Esophagus squamous epithelium (tissue), 5 donors: ENCODE results near the gene TRMT11. TPM values are rescaled to one million over a fixed set of nuclear protein-coding genes. Genes with fewer than 3 reads are reported as not detected.

Experiments
- DNase-seq: peaks from one replicate; lab custom pipeline; 2025; lab: John Stamatoyannopoulos, UW
- H3K27ac ChIP-seq, 4 donors: fragments of 200-600 bp; sonication (generic); one replicate each; pipeline ENCODE4 v1.5.1; 2016 to 2019; ENCODE audit warnings: mild to moderate bottlenecking in 1 of 4
- H3K27me3 ChIP-seq, 4 donors: fragments of 200-600 bp; sonication (generic); 1 replicate in 3 of 4; 2 replicates in 1 of 4; pipeline versions ENCODE4 v1.5.1 to v1.6.0; 2017 to 2021; ENCODE audit warnings: antibody characterized with exemption in 1 of 4
- H3K36me3 ChIP-seq, 3 donors: fragments of 200-600 bp; sonication (generic); one replicate each; pipeline ENCODE4 v1.5.1; 2016 to 2019
- H3K4me1 ChIP-seq, 3 donors: fragments of 200-600 bp; sonication (generic); one replicate each; pipeline ENCODE4 v1.5.1; 2017 to 2019
- H3K4me3 ChIP-seq, 4 donors: fragments of 200-600 bp; sonication (generic); 1 replicate in 3 of 4; 2 replicates in 1 of 4; pipeline ENCODE4 v1.5.1; 2016 to 2019; ENCODE audit warnings: mild to moderate bottlenecking in 2 of 4, moderate library complexity in 1 of 4
- H3K9me3 ChIP-seq, 3 donors: fragments of 200-600 bp; sonication (generic); one replicate each; pipeline ENCODE4 v1.5.1; 2016 to 2019
- POLR2A ChIP-seq, 4 donors: fragments of 450-650 bp; IDR thresholded peaks; one replicate each; pipeline ENCODE4 v1.6.1; 2017; ENCODE audit warnings: antibody characterized with exemption in 4 of 4, mild to moderate bottlenecking in 4 of 4, moderate library complexity in 3 of 4
- WGBS, 2 donors: methylation state at CpG; one replicate each; pipeline ENCODE4 v1.1.5; 2018; 5-methylcytosine and 5-hydroxymethylcytosine counted together
- intact Hi-C: fragments of 100-400 bp; cut with DNase I; formaldehyde crosslinking; loops from one replicate; pipeline ENCODE4 v1.15.0; 2022
- total RNA-seq, 4 donors: library from RNA; depleted of rRNA; stranded (reverse); fragments of >200 nt; gene quantifications; one replicate each; pipeline ENCODE4 v1.1.0, GENCODE V29; 2016
- TF ChIP-seq, protein P1 (sequence below), 6 experiments: fragments of 450-650 bp in 4 of 6; fragments of 200-600 bp in 2 of 6; sonication (generic) in 2 of 6; IDR thresholded peaks; one replicate each; pipeline ENCODE4 v1.5.1; 2016 to 2019; ENCODE audit warnings: antibody characterized with exemption in 6 of 6, mild to moderate bottlenecking in 4 of 6, moderate library complexity in 4 of 6
- donor health status: DM: yes; HTN: yes; CAD: no.

The TRMT11 gene
- total RNA-seq, 4 donors from 2014 or later: 7.8 to 23.3 (median 17.2) TPM

DNA sequence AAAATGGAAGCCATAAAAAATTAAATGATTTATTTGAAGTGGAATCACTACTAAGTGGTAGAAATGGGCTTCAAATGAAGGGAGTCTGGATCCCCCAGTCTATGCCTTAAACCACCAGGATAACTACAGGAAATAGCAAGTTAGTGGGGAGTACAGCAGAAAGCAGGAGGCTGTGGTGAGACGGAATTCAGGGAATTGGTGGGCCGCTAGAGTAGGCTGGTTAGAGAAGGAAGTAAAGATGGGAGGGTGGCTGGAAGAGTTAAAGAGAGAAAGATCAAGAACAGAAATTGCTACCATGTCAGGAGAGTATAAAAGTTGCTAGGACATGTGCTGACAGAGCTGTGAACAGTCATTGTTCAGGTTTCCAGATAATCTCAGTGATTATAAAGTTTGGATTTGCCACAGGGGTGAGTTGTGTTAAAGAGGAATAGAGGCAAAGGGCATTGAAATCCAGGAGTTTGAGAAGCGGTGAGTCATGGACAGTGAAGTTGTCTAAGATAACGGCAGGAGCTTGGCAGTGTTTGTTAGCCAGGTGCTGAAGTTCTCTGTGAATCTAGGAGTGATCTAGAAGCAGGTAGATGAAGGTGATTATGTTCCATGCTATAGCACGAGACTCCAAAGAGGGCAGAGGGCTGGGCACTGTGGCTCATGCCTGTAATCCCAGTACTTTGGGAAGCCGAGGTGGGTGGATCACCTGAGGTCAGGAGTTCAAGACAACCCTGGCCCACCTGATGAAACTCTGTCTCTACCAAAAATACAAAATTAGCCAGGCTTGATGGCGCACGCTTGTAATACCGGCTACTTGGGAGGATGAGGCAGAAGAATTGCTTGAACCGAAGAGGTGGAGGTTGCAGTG lies 43.4 kb upstream of the TRMT11 start:
- Histone ChIP-seq H3K36me3 (no peaks in the 10 kb centered on the region), H3K4me1 (peaks cover 16 to 82% (median 49%) of the 10 kb centered on the region in 3 donors), H3K27me3 (no peaks in the 10 kb centered on the region), H3K4me3 (no peak overlapping the region), H3K27ac (peak overlapping the region; percentile 66 to 87 (median 76)), H3K9me3 (no peaks in the 10 kb centered on the region)
- intact Hi-C loops: no loop called here
- no peak for TF ChIP-seq POLR2A (IDR thresholded peaks at IDR 0.05)
- no peak for DNase-seq
- 29 to 50% methylated on average over 10 of the region's 10 CpGs for whole genome bisulfite sequencing, 2 donors

DNA sequence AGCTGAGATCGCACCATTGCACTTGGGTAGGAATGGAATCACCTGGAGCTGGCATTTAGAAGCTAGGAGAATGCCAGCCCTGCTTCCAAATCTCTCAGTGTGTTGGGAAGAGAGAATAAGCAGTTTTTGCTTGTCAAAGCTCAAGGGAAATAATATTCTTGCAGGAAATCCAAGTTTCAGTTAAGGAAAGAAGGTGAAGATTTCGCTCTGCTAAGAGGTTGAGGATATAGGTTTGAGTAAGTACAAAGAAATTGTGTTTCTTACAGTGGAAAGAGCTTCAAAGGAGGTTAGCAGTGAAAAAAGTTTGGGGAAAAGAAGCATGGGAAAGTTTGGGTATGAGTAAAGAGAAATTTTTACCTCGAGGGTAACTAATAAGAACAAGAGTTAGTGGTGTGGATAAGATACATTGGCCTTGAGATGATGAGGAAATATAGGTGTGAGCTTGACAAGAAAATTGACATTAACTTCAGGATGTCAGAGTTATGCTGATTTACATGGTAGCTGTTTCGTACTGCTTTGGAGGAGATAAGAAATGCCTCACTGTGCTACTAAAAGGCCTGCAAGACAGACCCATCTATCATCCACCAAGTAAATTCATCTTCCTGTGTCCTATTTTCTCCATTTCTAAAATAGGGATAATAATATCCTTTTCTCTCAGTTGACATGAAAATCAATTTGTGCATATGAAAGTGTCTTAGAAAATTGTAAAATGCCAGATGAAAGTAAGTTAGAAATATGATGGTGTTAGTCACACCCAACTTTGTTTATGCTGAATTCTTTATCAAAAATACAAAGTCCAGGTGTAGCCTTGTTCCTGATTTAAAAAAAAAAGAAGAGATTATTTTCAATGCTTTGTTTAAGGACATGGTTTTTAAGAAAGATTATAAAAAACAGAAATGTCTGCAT lies 42.6 kb upstream of the TRMT11 start:
- Histone ChIP-seq H3K27me3 (no peaks in the 10 kb centered on the region), H3K27ac (peak overlapping the region; percentile 66 to 87 (median 76)), H3K4me1 (peaks cover 19 to 91% (median 51%) of the 10 kb centered on the region in 3 donors), H3K36me3 (no peaks in the 10 kb centered on the region), H3K4me3 (no peak overlapping the region), H3K9me3 (no peaks in the 10 kb centered on the region)
- intact Hi-C loops: no loop called here
- DNase-seq: no peak
- TF ChIP-seq, protein P1, sequence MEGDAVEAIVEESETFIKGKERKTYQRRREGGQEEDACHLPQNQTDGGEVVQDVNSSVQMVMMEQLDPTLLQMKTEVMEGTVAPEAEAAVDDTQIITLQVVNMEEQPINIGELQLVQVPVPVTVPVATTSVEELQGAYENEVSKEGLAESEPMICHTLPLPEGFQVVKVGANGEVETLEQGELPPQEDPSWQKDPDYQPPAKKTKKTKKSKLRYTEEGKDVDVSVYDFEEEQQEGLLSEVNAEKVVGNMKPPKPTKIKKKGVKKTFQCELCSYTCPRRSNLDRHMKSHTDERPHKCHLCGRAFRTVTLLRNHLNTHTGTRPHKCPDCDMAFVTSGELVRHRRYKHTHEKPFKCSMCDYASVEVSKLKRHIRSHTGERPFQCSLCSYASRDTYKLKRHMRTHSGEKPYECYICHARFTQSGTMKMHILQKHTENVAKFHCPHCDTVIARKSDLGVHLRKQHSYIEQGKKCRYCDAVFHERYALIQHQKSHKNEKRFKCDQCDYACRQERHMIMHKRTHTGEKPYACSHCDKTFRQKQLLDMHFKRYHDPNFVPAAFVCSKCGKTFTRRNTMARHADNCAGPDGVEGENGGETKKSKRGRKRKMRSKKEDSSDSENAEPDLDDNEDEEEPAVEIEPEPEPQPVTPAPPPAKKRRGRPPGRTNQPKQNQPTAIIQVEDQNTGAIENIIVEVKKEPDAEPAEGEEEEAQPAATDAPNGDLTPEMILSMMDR (IDR thresholded peaks at IDR 0.05): no peak
- no peak for TF ChIP-seq POLR2A (IDR thresholded peaks at IDR 0.05)
- WGBS, 2 donors: 47 to 55% methylated on average over 4 of the region's 4 CpGs

DNA sequence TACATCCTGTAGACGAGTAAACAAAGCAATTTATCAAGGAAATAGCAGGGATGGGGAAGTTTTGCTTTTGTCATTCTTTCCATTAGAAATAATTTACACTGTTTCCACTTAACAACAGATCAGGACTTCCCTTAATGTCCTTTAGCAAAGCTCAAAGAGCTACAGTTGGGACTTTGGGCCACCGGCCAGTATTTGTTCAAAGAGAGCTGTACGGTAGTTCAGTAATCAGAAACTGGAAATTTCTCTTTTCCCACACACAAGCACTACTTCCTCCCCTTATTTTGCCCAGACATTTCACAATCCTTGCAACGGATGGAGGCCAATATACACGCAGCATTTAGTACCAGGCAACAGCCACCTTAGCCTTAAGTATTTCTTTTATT lies 41.9 kb upstream of the TRMT11 start:
- Histone ChIP-seq H3K4me1 (peaks cover 19 to 95% (median 51%) of the 10 kb centered on the region in 3 donors), H3K27me3 (no peaks in the 10 kb centered on the region), H3K4me3 (no peak overlapping the region), H3K9me3 (no peaks in the 10 kb centered on the region), H3K36me3 (no peaks in the 10 kb centered on the region), H3K27ac (peak overlapping the region; percentile 47 to 87 (median 75))
- WGBS, 2 donors: 6 to 9% methylated on average over 5 of the region's 5 CpGs
- intact Hi-C loops: no loop called here
- no peak for DNase-seq
- TF ChIP-seq POLR2A (IDR thresholded peaks at IDR 0.05): no peak
- TF ChIP-seq, protein P1 (IDR thresholded peaks at IDR 0.05): no peak

DNA sequence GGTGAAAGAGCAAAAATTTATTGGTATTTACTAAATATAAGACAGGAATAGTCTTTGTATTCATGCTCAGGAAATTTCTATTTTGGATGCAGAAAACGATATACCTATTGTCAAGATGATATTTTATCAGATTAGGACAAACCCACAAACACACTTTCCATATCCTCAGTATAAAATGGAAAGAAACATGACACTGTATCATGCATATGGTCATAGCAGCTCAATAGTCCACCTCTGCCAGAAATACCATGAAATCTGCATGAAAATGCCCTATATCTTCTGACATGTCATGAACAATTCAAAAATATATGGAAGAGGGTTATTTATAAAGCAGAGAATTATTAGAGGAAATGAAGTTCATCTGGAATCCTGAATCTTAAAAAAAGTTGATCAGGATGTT lies 41.4 kb upstream of the TRMT11 start:
- Histone ChIP-seq H3K4me3 (no peak overlapping the region), H3K27ac (peak overlapping the region; percentile 47 to 87 (median 75)), H3K36me3 (no peaks in the 10 kb centered on the region), H3K4me1 (peaks cover 19 to 98% (median 51%) of the 10 kb centered on the region in 3 donors), H3K9me3 (no peaks in the 10 kb centered on the region), H3K27me3 (no peaks in the 10 kb centered on the region)
- 33% methylated on average over 1 of the region's 1 CpG for WGBS, 2 donors
- intact Hi-C loops: no loop called here
- no peak for TF ChIP-seq POLR2A (IDR thresholded peaks at IDR 0.05)
- TF ChIP-seq, protein P1 (IDR thresholded peaks at IDR 0.05): no peak
- DNase-seq: no peak

DNA sequence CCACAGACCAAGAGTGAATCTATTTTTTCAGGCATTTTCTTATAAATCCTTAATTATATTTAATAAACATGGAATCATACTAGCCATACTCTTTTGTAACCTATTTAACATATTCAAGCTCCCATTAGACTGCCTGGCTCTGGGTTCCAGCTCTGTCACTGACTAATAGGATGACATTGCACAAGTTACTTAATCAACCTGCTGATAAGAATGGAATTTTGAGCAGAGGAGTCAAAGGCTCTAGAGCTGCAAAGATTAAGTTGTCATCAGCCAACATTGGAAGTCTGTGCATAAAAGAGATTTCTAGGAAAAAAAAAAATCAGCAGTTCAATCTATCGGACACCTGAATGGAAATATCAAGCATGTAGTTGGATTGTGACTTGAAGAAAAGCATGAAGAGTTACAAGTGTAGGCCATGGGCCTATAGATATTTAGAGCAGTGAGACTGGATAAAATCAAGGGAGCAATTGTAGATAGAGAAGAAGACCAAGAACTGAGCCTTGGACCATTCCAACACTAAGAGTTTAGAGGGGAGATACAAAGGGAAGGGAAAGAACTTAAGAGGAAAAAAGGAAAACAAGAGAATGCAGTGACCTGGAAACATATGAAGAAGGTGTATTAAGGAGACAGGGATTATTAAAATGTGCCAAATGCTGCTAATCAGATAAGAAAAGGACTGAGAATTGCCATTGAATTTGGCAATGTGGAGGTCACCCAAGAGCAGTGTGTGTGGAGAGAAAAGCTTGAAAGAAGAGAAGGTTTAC lies 40.8 kb upstream of the TRMT11 start:
- Histone ChIP-seq H3K4me1 (peaks cover 22 to 98% (median 51%) of the 10 kb centered on the region in 3 donors), H3K9me3 (no peaks in the 10 kb centered on the region), H3K27ac (peak overlapping the region; percentile 66 to 87 (median 81)), H3K4me3 (no peak overlapping the region), H3K27me3 (no peaks in the 10 kb centered on the region), H3K36me3 (no peaks in the 10 kb centered on the region)
- intact Hi-C loops: no loop called here
- TF ChIP-seq, protein P1 (IDR thresholded peaks at IDR 0.05): no peak
- no peak for TF ChIP-seq POLR2A (IDR thresholded peaks at IDR 0.05)
- 58 to 59% methylated on average over 1 of the region's 1 CpG for WGBS, 2 donors
- DNase-seq: no peak
